ENCODE results near the gene PDE7B.

PDE7B gene

GRCh38 chr6:136072691-136073090 lies 221.2 kb downstream of the PDE7B start:
- H3K4me3 ChIP-seq (replicated peaks in 1 of 2; ENCODE audit: low read depth in 2 of 2, low read length in 2 of 2) = no peak overlapping the region
- TF ChIP-seq CTCF (IDR thresholded peaks at IDR 0.05; ENCODE audit: low read depth, low read length) = no peak
- no peak for DNase-seq (ENCODE audit: low read depth in 2 of 2)

- no peak for TF ChIP-seq CTCF (IDR thresholded peaks at IDR 0.05; ENCODE audit: low read depth, low read length)
Measured at GRCh38 chr6:136073216-136073615, 221.7 kb downstream of the PDE7B start.

GRCh38 chr6:136076496-136076895 lies 225.0 kb downstream of the PDE7B start:
- no peak for TF ChIP-seq CTCF (IDR thresholded peaks at IDR 0.05; ENCODE audit: low read depth, low read length)
- DNase-seq (ENCODE audit: low read depth in 2 of 2) = peak; percentile 56 to 96
- H3K4me3 ChIP-seq (replicated peaks in 1 of 2; ENCODE audit: low read depth in 2 of 2, low read length in 2 of 2) = no peak overlapping the region

More at GRCh38 chr6:136073216-136073615, 221.7 kb downstream of the PDE7B start:
- no peak overlapping the region for H3K4me3 ChIP-seq (replicated peaks in 1 of 2; ENCODE audit: low read depth in 2 of 2, low read length in 2 of 2)
- DNase-seq (ENCODE audit: low read depth in 2 of 2) = peak in 1 of 2 donors; percentile 46

- no peak overlapping the region for H3K4me3 ChIP-seq (replicated peaks in 1 of 2; ENCODE audit: low read depth in 2 of 2, low read length in 2 of 2)
- TF ChIP-seq CTCF (IDR thresholded peaks at IDR 0.05; ENCODE audit: low read depth, low read length) = no peak
- peak; percentile 94 to 96 for DNase-seq (ENCODE audit: low read depth in 2 of 2)
Measured at GRCh38 chr6:136077834-136078576, 226.5 kb downstream of the PDE7B start.

GRCh38 chr6:136079701-136080565 lies 228.4 kb downstream of the PDE7B start:
- no peak overlapping the region for H3K4me3 ChIP-seq (replicated peaks in 1 of 2; ENCODE audit: low read depth in 2 of 2, low read length in 2 of 2)
- no peak for TF ChIP-seq CTCF (IDR thresholded peaks at IDR 0.05; ENCODE audit: low read depth, low read length)
- peak; percentile 51 to 75 for DNase-seq (ENCODE audit: low read depth in 2 of 2)

- H3K4me3 ChIP-seq (replicated peaks in 1 of 2; ENCODE audit: low read depth in 2 of 2, low read length in 2 of 2) = no peak overlapping the region
- no peak for TF ChIP-seq CTCF (IDR thresholded peaks at IDR 0.05; ENCODE audit: low read depth, low read length)
- no peak for DNase-seq (ENCODE audit: low read depth in 2 of 2)
Measured at GRCh38 chr6:136083540-136083939, 232.0 kb downstream of the PDE7B start.

Measured in cardiac fibroblast (primary cell).